HCT116 (cell line): Measurements from ENCODE around the gene EPHB2. TPM values are rescaled to one million over a fixed set of nuclear protein-coding genes. Genes with fewer than 3 reads are reported as not detected.

ENCODE experiments used
- ATAC-seq: fragments of 200-7000 bp; cut with Tn5 transposase; 2 replicates; pipeline ENCODE4 v1.9.1; 2020; ENCODE audit warnings: mild to moderate bottlenecking, moderate library complexity
- BruUV-seq: library from RNA; stranded (reverse); fragments of 400-500 nt; replicated peaks from 2 replicates; lab custom pipeline; 2021; lab: Mats Ljungman, UMichigan
- CTCF ChIA-PET: fragments of 300-600 bp; sonication (Branson Sonifier 250); formaldehyde crosslinking; loops from one replicate; lab custom pipeline; 2021; ENCODE audit warnings: antibody characterized with exemption; lab: Charles Lee
- POLR2A ChIA-PET: fragments of 300-600, 350-600 bp; sonication (Branson Sonifier 250); formaldehyde crosslinking; loops from one replicate; lab custom pipeline; 2021; ENCODE audit warnings: antibody characterized with exemption; lab: Charles Lee
- RAD21 ChIA-PET, 2 experiments: fragments of 300-600 bp; sonication (Branson Sonifier 250); formaldehyde crosslinking; loops; one replicate each; lab custom pipeline; 2023; ENCODE audit warnings: low total read pairs in 2 of 2; ENCODE audit not compliant: uncharacterized antibody in 2 of 2, unreplicated experiment in 2 of 2, low non-redundant PET in 1 of 2; lab: Charles Lee
- DNase-seq: peaks from one replicate; pipeline ENCODE4 v3.0.0-alpha.2; 2010; ENCODE audit warnings: low read depth, low spot score
- H2AFZ ChIP-seq: fragments of 200-600 bp; shearing (Covaris generic), sonication (generic); 2 replicates; pipeline ENCODE4 v1.6.1; 2017; ENCODE audit warnings: low read depth, mixed run types, mixed read lengths, antibody characterized with exemption, low read length; ENCODE audit not compliant: poor library complexity, severe bottlenecking
- H3K27ac ChIP-seq: 2 replicates; pipeline ENCODE4 v1.5.1; 2012; ENCODE audit warnings: low read depth, low read length
- H3K27me3 ChIP-seq: fragments of 200-600 bp; sonication (generic); 2 replicates; pipeline ENCODE4 v1.6.1; 2016; ENCODE audit warnings: mixed run types, low read length, mixed read lengths; ENCODE audit not compliant: insufficient read depth
- H3K36me3 ChIP-seq, 2 experiments: fragments of 200-500 bp in 1 of 2; fragments of 200-600 bp in 1 of 2; sonication (Bioruptor generic) in 1 of 2; sonication (generic) in 1 of 2; 2 replicates each; pipeline versions ENCODE4 v1.5.1 to v1.6.1; 2014 to 2016; ENCODE audit warnings: low read length in 2 of 2, inconsistent platforms in 1 of 2, mixed read lengths in 1 of 2, mixed run types in 1 of 2; ENCODE audit not compliant: insufficient read depth in 2 of 2, control insufficient read depth in 1 of 2
- H3K4me1 ChIP-seq, 2 experiments: fragments of 200-600 bp in 1 of 2; sonication (generic) in 1 of 2; 2 replicates each; pipeline versions ENCODE4 v1.5.1 to v1.6.1; 2012 to 2017; ENCODE audit warnings: low read length in 2 of 2, inconsistent platforms in 1 of 2, mild to moderate bottlenecking in 1 of 2, mixed read lengths in 1 of 2, mixed run types in 1 of 2, moderate library complexity in 1 of 2; ENCODE audit not compliant: insufficient read depth in 2 of 2, control insufficient read depth in 1 of 2
- H3K4me2 ChIP-seq: fragments of 200-600 bp; sonication (generic); 2 replicates; pipeline ENCODE4 v1.6.1; 2017; ENCODE audit warnings: mixed run types, low read length, mixed read lengths
- H3K4me3 ChIP-seq, 2 experiments: fragments of 200-600 bp in 1 of 2; sonication (generic) in 1 of 2; replicated peaks in 1 of 2; 2 replicates each; pipeline ENCODE4 v1.5.1; 2011 to 2016; ENCODE audit warnings: low read length in 2 of 2, control low read depth in 1 of 2, low read depth in 1 of 2, mild to moderate bottlenecking in 1 of 2, mixed read lengths in 1 of 2, mixed run types in 1 of 2
- H3K79me2 ChIP-seq: fragments of 200-600 bp; sonication (generic); 2 replicates; pipeline ENCODE4 v1.6.1; 2017; ENCODE audit warnings: mild to moderate bottlenecking, mixed run types, low read length, moderate library complexity, mixed read lengths; ENCODE audit not compliant: insufficient read depth
- H3K9ac ChIP-seq: fragments of 200-600 bp; sonication (generic); 2 replicates; pipeline ENCODE4 v1.6.1; 2016; ENCODE audit warnings: low read length, mixed read lengths
- H3K9me2 ChIP-seq: fragments of 200-600 bp; sonication (generic), shearing (Covaris generic); 2 replicates; pipeline ENCODE4 v1.6.1; 2017; ENCODE audit warnings: mixed run types, mild to moderate bottlenecking, moderate library complexity; ENCODE audit not compliant: insufficient read depth
- H3K9me3 ChIP-seq, 2 experiments: fragments of 200-500 bp in 1 of 2; fragments of 200-600 bp in 1 of 2; sonication (Bioruptor generic) in 1 of 2; sonication (generic) in 1 of 2; 2 replicates each; pipeline ENCODE4 v1.6.1; 2014 to 2017; ENCODE audit warnings: low read length in 2 of 2, mixed read lengths in 2 of 2, inconsistent platforms in 1 of 2, low read depth in 1 of 2, mild to moderate bottlenecking in 1 of 2, mixed run types in 1 of 2, moderate library complexity in 1 of 2; ENCODE audit not compliant: control insufficient read depth in 1 of 2, insufficient read depth in 1 of 2
- H4K20me1 ChIP-seq: fragments of 200-600 bp; sonication (generic), shearing (Covaris generic); 2 replicates; pipeline ENCODE4 v1.6.1; 2017; ENCODE audit warnings: mixed run types, mild to moderate bottlenecking, moderate library complexity; ENCODE audit not compliant: insufficient read depth
- CBX3 ChIP-seq: IDR thresholded peaks from 2 replicates; pipeline ENCODE4 v1.6.1; 2012; ENCODE audit warnings: low read depth
- CEBPB ChIP-seq: IDR thresholded peaks from 2 replicates; pipeline ENCODE4 v1.6.1; 2012; ENCODE audit warnings: low read depth
- EGR1 ChIP-seq: IDR thresholded peaks from 2 replicates; pipeline ENCODE4 v1.6.1; 2012; ENCODE audit warnings: low read depth
- ELF1 ChIP-seq: IDR thresholded peaks from 2 replicates; pipeline ENCODE4 v1.6.1; 2012; ENCODE audit warnings: low read depth, borderline replicate concordance
- EZH2 ChIP-seq: fragments of 200-600 bp; sonication (generic); IDR thresholded peaks from 2 replicates; pipeline ENCODE4 v1.6.1; 2017; ENCODE audit warnings: antibody characterized with exemption, mixed run types
- EZH2phosphoT487 ChIP-seq: fragments of 200-600 bp; IDR thresholded peaks from 2 replicates; pipeline ENCODE4 v1.6.1; 2018; ENCODE audit warnings: antibody characterized with exemption, borderline replicate concordance
- FOSL1 ChIP-seq: IDR thresholded peaks from 2 replicates; pipeline ENCODE4 v1.6.1; 2012; ENCODE audit warnings: low read depth
- JUND ChIP-seq: IDR thresholded peaks from 2 replicates; pipeline ENCODE4 v1.6.1; 2012
- POLR2AphosphoS5 ChIP-seq: IDR thresholded peaks from 2 replicates; pipeline ENCODE4 v1.6.1; 2011; ENCODE audit warnings: mild to moderate bottlenecking, low read depth, low read length, moderate library complexity
- RAD21 ChIP-seq: IDR thresholded peaks from 2 replicates; pipeline ENCODE4 v1.6.1; 2012; ENCODE audit warnings: low read depth, mild to moderate bottlenecking
- SIN3A ChIP-seq: IDR thresholded peaks from 2 replicates; pipeline ENCODE4 v1.6.1; 2012; ENCODE audit warnings: low read depth
- SP1 ChIP-seq: IDR thresholded peaks from 2 replicates; pipeline ENCODE4 v1.6.1; 2012; ENCODE audit warnings: low read depth
- SRF ChIP-seq: IDR thresholded peaks from 2 replicates; pipeline ENCODE4 v1.6.1; 2012; ENCODE audit warnings: low read depth
- YY1 ChIP-seq: IDR thresholded peaks from 2 replicates; pipeline ENCODE4 v1.6.1; 2011; ENCODE audit warnings: low read length, low read depth, moderate library complexity, mild to moderate bottlenecking; ENCODE audit not compliant: insufficient replicate concordance; ENCODE audit errors: extremely low read depth
- ZFX ChIP-seq: fragments of 450-650 bp; IDR thresholded peaks from 2 replicates; pipeline ENCODE4 v1.6.1; 2017
- ZNF274 ChIP-seq: fragments of 200-500 bp; sonication (Bioruptor generic); IDR thresholded peaks from 2 replicates; pipeline ENCODE4 v1.6.1; 2014; ENCODE audit warnings: mild to moderate bottlenecking, low read depth, low read length, inconsistent platforms
- intact Hi-C: fragments of 100-400 bp; cut with micrococcal nuclease; formaldehyde crosslinking; loops from 2 replicates; pipeline ENCODE4 v1.10.0; 2022
- total RNA-seq: library from RNA; stranded (reverse); gene quantifications from one replicate; pipeline ENCODE4 v1.2.1, GENCODE V29; 2021; ENCODE audit not compliant: unreplicated experiment
- TF ChIP-seq, protein P1 (sequence below): IDR thresholded peaks from 2 replicates; pipeline ENCODE4 v1.6.1; 2012
- TF ChIP-seq, protein P2 (sequence below): IDR thresholded peaks from 2 replicates; pipeline ENCODE4 v1.6.1; 2012
- TF ChIP-seq, protein P3 (sequence below), 3 experiments: fragments of 200-600 bp in 1 of 3; sonication (generic) in 1 of 3; IDR thresholded peaks in 2 of 3; conservative IDR thresholded peaks in 1 of 3; 2 replicates each; pipeline ENCODE4 v1.5.1; 2012 to 2017; ENCODE audit warnings: low read depth in 2 of 3, low read length in 2 of 3, antibody characterized with exemption in 1 of 3, borderline replicate concordance in 1 of 3, control low read depth in 1 of 3, mild to moderate bottlenecking in 1 of 3, mixed read lengths in 1 of 3, mixed run types in 1 of 3, moderate library complexity in 1 of 3; ENCODE audit not compliant: insufficient read depth in 1 of 3
- TF ChIP-seq, protein P4 (sequence below): IDR thresholded peaks from 2 replicates; pipeline ENCODE4 v1.6.1; 2011; ENCODE audit warnings: mild to moderate bottlenecking, low read length, moderate library complexity; ENCODE audit not compliant: insufficient replicate concordance; ENCODE audit errors: extremely low read depth

The EPHB2 gene
- total RNA-seq, 1 experiment from 2014 or later: 19.5 TPM

DNA sequence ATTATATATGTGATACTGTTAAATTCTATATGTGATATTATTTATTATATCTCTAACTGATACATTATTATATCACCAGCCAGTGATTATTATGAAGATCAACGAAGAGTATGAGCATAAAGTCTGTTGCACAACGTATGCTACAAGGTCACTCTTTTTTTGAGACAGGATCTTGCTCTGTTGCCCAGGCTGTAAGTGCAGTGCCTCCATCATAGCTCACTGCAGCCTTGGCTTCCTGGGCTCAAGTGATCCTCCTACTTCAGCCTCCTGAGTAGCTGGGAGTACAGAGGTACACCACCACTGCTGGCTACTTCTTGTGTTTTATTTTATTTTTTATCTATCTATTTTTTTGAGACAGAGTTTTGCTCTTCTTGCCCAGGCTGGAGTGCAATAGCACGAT lies 14.0 kb upstream of the EPHB2 start:
- POLR2A ChIA-PET: no interaction called here
- no peak overlapping the region for H3K4me3 ChIP-seq
- no peaks in the 10 kb centered on the region for H3K4me1 ChIP-seq
- H4K20me1 ChIP-seq: no peaks in the 10 kb centered on the region
- no peak for DNase-seq
- CTCF ChIA-PET: interaction anchor here (0.8 kb wide), 1 partner anchor 165 kb away, joined by 4 read pairs; no protein-coding TSS in a partner anchor
- no peak overlapping the region for H3K27ac ChIP-seq
- TF ChIP-seq POLR2AphosphoS5 (no peak), CEBPB (no peak), CBX3 (no peak), YY1 (no peak), SP1 (no peak), RAD21 (no peak), EZH2phosphoT487 (no peak), EGR1 (no peak), ELF1 (no peak), FOSL1 (no peak), ZNF274 (no peak), SIN3A (no peak), ZFX (no peak), JUND (no peak), EZH2 (no peak), SRF (no peak)
- TF ChIP-seq, protein P1, sequence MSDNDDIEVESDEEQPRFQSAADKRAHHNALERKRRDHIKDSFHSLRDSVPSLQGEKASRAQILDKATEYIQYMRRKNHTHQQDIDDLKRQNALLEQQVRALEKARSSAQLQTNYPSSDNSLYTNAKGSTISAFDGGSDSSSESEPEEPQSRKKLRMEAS: no peak
- TF ChIP-seq, protein P2, sequence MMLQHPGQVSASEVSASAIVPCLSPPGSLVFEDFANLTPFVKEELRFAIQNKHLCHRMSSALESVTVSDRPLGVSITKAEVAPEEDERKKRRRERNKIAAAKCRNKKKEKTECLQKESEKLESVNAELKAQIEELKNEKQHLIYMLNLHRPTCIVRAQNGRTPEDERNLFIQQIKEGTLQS: no peak
- TF ChIP-seq, protein P3, sequence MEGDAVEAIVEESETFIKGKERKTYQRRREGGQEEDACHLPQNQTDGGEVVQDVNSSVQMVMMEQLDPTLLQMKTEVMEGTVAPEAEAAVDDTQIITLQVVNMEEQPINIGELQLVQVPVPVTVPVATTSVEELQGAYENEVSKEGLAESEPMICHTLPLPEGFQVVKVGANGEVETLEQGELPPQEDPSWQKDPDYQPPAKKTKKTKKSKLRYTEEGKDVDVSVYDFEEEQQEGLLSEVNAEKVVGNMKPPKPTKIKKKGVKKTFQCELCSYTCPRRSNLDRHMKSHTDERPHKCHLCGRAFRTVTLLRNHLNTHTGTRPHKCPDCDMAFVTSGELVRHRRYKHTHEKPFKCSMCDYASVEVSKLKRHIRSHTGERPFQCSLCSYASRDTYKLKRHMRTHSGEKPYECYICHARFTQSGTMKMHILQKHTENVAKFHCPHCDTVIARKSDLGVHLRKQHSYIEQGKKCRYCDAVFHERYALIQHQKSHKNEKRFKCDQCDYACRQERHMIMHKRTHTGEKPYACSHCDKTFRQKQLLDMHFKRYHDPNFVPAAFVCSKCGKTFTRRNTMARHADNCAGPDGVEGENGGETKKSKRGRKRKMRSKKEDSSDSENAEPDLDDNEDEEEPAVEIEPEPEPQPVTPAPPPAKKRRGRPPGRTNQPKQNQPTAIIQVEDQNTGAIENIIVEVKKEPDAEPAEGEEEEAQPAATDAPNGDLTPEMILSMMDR (IDR thresholded peaks at IDR 0.05 in 2 of 3, conservative IDR thresholded peaks at IDR 0.05 in 1 of 3; ENCODE audit: borderline replicate concordance in 1 of 3, insufficient read depth in 1 of 3, low read depth in 2 of 3, low read length in 2 of 3): no peak
- TF ChIP-seq, protein P4, sequence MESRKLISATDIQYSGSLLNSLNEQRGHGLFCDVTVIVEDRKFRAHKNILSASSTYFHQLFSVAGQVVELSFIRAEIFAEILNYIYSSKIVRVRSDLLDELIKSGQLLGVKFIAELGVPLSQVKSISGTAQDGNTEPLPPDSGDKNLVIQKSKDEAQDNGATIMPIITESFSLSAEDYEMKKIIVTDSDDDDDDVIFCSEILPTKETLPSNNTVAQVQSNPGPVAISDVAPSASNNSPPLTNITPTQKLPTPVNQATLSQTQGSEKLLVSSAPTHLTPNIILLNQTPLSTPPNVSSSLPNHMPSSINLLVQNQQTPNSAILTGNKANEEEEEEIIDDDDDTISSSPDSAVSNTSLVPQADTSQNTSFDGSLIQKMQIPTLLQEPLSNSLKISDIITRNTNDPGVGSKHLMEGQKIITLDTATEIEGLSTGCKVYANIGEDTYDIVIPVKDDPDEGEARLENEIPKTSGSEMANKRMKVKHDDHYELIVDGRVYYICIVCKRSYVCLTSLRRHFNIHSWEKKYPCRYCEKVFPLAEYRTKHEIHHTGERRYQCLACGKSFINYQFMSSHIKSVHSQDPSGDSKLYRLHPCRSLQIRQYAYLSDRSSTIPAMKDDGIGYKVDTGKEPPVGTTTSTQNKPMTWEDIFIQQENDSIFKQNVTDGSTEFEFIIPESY: no peak
- TF ChIP-seq, all 23 proteins: peak for 0
- Histone ChIP-seq H2AFZ (no peak overlapping the region), H3K9me3 (no peaks in the 10 kb centered on the region), H3K79me2 (no peaks in the 10 kb centered on the region), H3K4me2 (no peak overlapping the region), H3K9me2 (no peaks in the 10 kb centered on the region), H3K9ac (no peak overlapping the region), H3K36me3 (no peaks in the 10 kb centered on the region), H3K27me3 (no peaks in the 10 kb centered on the region)
- BruUV-seq: no TSS peak
- intact Hi-C loops: no loop called here
- ATAC-seq: no peak
- RAD21 ChIA-PET: no interaction called here
